ENCODE results near the gene MS4A5. TPM values are rescaled to one million over a fixed set of nuclear protein-coding genes. Genes with fewer than 3 reads are reported as not detected.

The MS4A5 gene, protein sequence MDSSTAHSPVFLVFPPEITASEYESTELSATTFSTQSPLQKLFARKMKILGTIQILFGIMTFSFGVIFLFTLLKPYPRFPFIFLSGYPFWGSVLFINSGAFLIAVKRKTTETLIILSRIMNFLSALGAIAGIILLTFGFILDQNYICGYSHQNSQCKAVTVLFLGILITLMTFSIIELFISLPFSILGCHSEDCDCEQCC
- not detected for total RNA-seq
- long read RNA-seq = 0 reads

DNA sequence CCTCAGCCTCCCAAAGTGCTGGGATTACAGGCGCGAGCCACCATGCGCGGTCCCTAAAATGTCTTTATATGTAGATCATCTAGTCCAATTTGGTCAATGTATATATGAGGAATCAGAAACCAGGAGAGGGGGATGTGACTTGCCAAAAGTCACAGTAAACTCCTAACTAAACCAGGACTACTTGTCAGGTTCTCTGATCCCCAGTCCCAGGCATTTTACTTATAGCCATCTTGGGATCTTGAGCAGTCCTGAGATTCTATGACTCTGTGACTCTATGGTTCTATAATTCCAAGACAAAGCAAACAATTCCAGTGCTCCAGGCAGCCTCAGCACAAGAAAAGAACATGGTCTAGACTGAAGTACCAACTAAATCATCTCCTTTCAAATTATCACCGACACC is at the start of gene MS4A5:
TSS of gene MS4A5 (plus strand) at position 301 of the 400 bp plus-strand sequence. CDS start 103 bp downstream, outside the sequence.
- no peak within 1 kb of the TSS for H3K4me3 ChIP-seq
- H3K27me3 ChIP-seq (ENCODE audit: low read depth) = no peaks in the 10 kb centered on the region
- H3K4me1 ChIP-seq = no peaks in the 10 kb centered on the region
- no peak for TF ChIP-seq CTCF (IDR thresholded peaks at IDR 0.05)
- no peak within 1 kb of the TSS for H3K27ac ChIP-seq
- DNase-seq = no peak
- ATAC-seq = no peak
- no peaks in the 10 kb centered on the region for H3K9me3 ChIP-seq
- intact Hi-C loops (cut with DNase I) = no loop called here
- no peaks in the 10 kb centered on the region for H3K36me3 ChIP-seq

GRCh38 chr11:60389279-60389910 is 40.0 kb upstream of the MS4A5 start:
- DNase-seq = no peak
- H3K4me1 ChIP-seq = peaks cover 15% of the 10 kb centered on the region
- TF ChIP-seq CTCF (IDR thresholded peaks at IDR 0.05) = no peak
- ATAC-seq = peak; percentile 70 to 93
- H3K27ac ChIP-seq = peak overlapping the region; percentile 56
- no peaks in the 10 kb centered on the region for H3K36me3 ChIP-seq
- no peaks in the 10 kb centered on the region for H3K9me3 ChIP-seq
- intact Hi-C loops (cut with DNase I) = no loop called here
- no peaks in the 10 kb centered on the region for H3K27me3 ChIP-seq (ENCODE audit: low read depth)
- H3K4me3 ChIP-seq = no peak overlapping the region

DNA sequence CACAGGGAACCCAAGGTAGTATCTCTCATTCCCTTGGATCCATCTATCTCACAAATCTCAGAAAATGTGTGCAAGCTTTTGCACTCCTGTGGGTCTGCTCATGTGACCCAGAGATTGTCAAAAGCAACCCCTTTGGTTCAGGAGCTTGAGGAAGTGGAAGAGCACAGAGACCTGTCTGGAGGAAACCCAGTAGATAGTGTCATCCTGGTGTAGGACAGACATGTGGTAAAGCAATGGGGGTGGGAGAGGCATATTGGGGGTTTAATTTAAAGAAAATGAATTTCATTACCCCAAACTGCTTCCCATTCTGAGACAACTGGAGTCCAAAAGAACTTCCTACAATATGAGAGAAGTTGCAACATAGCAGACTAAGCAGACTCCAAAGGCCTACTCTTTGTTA is 39.0 kb upstream of the MS4A5 start:
- intact Hi-C loops (cut with DNase I) = no loop called here

GRCh38 chr11:60392361-60392760 is 37.0 kb upstream of the MS4A5 start:
- Histone ChIP-seq H3K9me3 (no peaks in the 10 kb centered on the region), H3K4me1 (peaks cover 17% of the 10 kb centered on the region), H3K27me3 (ENCODE audit: low read depth) (no peaks in the 10 kb centered on the region), H3K36me3 (no peaks in the 10 kb centered on the region), H3K27ac (no peak overlapping the region), H3K4me3 (no peak overlapping the region)
- ATAC-seq (no peak), DNase-seq (no peak)
- no peak for TF ChIP-seq CTCF (IDR thresholded peaks at IDR 0.05)
- intact Hi-C loops (cut with DNase I) = no loop called here

More for the DNA sequence above, 39.0 kb upstream of the MS4A5 start:
- no peak for DNase-seq
- TF ChIP-seq CTCF (IDR thresholded peaks at IDR 0.05) = no peak
- H3K27ac ChIP-seq = peak overlapping the region; percentile 44
- no peaks in the 10 kb centered on the region for H3K9me3 ChIP-seq
- peak; percentile 24 to 31 for ATAC-seq
- H3K4me1 ChIP-seq = peaks cover 17% of the 10 kb centered on the region
- H3K27me3 ChIP-seq (ENCODE audit: low read depth) = no peaks in the 10 kb centered on the region
- no peak overlapping the region for H3K4me3 ChIP-seq
- no peaks in the 10 kb centered on the region for H3K36me3 ChIP-seq

DNA sequence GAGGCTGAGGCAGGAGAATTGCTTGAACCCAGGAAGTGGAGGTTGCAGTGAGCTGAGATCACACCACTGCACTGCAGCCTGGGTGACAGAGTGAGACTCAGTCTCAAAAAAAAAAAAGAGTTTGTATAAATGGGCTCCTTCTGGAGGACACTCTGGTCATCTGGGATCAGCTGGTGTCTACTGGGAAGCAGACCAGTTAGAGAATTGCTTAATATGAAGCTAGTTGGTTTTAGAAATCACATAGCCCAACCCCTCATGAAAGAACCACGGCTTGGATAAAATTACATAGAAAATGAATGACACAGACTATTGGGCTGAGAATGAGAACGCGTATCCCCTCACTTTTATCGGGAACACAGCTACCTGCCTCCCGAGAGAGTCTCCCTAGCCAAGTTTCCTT is 36.4 kb upstream of the MS4A5 start:
- Histone ChIP-seq H3K27ac (no peak overlapping the region), H3K4me1 (peaks cover 17% of the 10 kb centered on the region), H3K27me3 (ENCODE audit: low read depth) (no peaks in the 10 kb centered on the region), H3K36me3 (no peaks in the 10 kb centered on the region), H3K9me3 (no peaks in the 10 kb centered on the region), H3K4me3 (no peak overlapping the region)
- intact Hi-C loops (cut with DNase I) = no loop called here
- no peak for TF ChIP-seq CTCF (IDR thresholded peaks at IDR 0.05)
- DNase-seq (no peak), ATAC-seq (no peak)

All from lower lobe of right lung (tissue), 2 donors.